ENCODE measurements around the gene ADAM22. TPM values are rescaled to one million over a fixed set of nuclear protein-coding genes. Genes with fewer than 3 reads are reported as not detected.

The ADAM22 gene
- total and polyA plus RNA-seq, 2 experiments from 2014 or later = 2.7 to 18.7 TPM

DNA sequence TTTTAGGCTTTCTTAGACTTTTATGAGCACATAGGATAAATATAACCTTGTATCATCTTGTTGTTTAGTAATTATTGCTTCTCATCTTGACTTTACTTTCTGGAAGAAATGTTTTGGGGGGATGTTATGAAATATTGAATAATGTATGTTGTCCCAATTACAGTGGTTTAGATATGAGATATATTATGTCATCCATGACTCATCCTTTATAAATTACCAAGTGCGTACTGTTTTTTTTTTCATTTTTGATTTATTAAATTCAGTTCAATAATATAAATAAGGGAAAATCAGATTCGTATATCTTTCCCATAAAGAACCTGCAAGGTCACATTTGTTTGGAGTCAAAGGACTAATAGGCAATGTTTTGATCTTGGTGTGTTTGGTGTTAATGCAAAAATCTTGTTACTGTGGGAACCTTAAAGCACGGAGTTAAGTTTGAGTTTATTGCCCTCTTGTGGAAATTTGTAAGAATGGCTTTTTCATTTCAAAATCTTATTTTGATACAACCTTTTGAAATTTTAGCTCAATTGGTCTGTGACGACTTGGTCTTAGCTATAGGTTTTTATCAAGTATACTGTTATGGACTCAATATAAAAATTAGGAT, 177.2 kb downstream of the ADAM22 start:
- Mint-ChIP-seq H3K27me3 (ENCODE audit: insufficient read depth, low read depth, poor library complexity) (peaks cover 1% of the 10 kb centered on the region), H3K4me1 (peaks cover 22% of the 10 kb centered on the region), H3K9me3 (no peaks in the 10 kb centered on the region), H3K36me3 (ENCODE audit: low read depth) (peaks cover 8% of the 10 kb centered on the region; the same call in 1 of the 3 replicates), H3K4me3 (no peak overlapping the region), H3K27ac (no peak overlapping the region)
- peaks cover 7% of the 10 kb centered on the region for H3K4me1 ChIP-seq (ENCODE audit: insufficient read depth)
- no peak for TF ChIP-seq ZNF114 (CRISPR knock-in tag; IDR thresholded peaks at IDR 0.05)
- TF ChIP-seq, protein P1, sequence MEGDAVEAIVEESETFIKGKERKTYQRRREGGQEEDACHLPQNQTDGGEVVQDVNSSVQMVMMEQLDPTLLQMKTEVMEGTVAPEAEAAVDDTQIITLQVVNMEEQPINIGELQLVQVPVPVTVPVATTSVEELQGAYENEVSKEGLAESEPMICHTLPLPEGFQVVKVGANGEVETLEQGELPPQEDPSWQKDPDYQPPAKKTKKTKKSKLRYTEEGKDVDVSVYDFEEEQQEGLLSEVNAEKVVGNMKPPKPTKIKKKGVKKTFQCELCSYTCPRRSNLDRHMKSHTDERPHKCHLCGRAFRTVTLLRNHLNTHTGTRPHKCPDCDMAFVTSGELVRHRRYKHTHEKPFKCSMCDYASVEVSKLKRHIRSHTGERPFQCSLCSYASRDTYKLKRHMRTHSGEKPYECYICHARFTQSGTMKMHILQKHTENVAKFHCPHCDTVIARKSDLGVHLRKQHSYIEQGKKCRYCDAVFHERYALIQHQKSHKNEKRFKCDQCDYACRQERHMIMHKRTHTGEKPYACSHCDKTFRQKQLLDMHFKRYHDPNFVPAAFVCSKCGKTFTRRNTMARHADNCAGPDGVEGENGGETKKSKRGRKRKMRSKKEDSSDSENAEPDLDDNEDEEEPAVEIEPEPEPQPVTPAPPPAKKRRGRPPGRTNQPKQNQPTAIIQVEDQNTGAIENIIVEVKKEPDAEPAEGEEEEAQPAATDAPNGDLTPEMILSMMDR (conservative IDR thresholded peaks at IDR 0.05; ENCODE audit: low read depth in 2 of 2) = peak; percentile 61 to 77
- H3K79me2 ChIP-seq (replicated peaks; ENCODE audit: insufficient read depth) = no peaks in the 10 kb centered on the region
- no peaks in the 10 kb centered on the region for H3F3A ChIP-seq (replicated peaks; ENCODE audit: low read depth)
- no peak overlapping the region for H3K27ac ChIP-seq (ENCODE audit: low read depth)
- H3K9me2 ChIP-seq (ENCODE audit: insufficient read depth) = no peaks in the 10 kb centered on the region
- H3K4me2 ChIP-seq = no peak overlapping the region
- H3K36me3 ChIP-seq (ENCODE audit: insufficient read depth) = no peaks in the 10 kb centered on the region
- H4K20me1 ChIP-seq (replicated peaks; ENCODE audit: insufficient read depth) = no peaks in the 10 kb centered on the region
- H3K27me3 ChIP-seq (ENCODE audit: insufficient read depth) = no peaks in the 10 kb centered on the region
- no peak overlapping the region for H3K4me3 ChIP-seq
- H2AFZ ChIP-seq = no peak overlapping the region
- DNase-seq (ENCODE audit: low spot score) (peak; percentile 72), ATAC-seq (no peak; the same call in 2 of the 3 replicates)

DNA sequence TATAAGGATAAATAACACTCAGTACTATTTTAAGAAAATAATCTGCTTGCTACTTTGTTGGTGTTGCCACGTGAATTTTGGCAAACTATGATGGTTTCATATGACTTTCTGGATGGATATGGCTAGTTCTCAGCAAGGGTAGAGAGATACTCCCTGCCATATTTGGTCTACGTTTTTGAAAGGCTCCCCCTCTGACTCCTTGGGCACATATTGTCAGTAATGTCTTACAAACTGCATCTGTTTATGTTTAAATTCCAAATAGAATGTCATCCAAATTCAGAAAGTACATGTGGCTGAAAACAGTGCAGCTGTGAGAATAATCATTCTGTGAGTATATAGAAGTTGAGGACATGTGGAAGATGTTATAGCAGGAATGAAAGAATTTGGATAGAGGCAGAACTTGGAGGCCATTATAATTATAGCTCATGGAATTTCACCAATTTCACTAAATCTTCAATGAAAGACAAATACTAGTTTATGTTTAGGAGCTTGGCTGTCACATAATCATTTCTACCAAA, 178.0 kb downstream of the ADAM22 start:
- H3K4me1 Mint-ChIP-seq = peaks cover 16% of the 10 kb centered on the region
- Histone ChIP-seq H3K4me1 (ENCODE audit: insufficient read depth) (peaks cover 7% of the 10 kb centered on the region; the same call in 1 of the 2 replicates), H3K4me2 (no peak overlapping the region), H4K20me1 (replicated peaks; ENCODE audit: insufficient read depth) (no peaks in the 10 kb centered on the region), H3K27ac (ENCODE audit: low read depth) (no peak overlapping the region), H3K79me2 (replicated peaks; ENCODE audit: insufficient read depth) (no peaks in the 10 kb centered on the region), H3K9me2 (ENCODE audit: insufficient read depth) (no peaks in the 10 kb centered on the region), H3F3A (replicated peaks; ENCODE audit: low read depth) (no peaks in the 10 kb centered on the region), H2AFZ (no peak overlapping the region), H3K4me3 (no peak overlapping the region), H3K27me3 (ENCODE audit: insufficient read depth) (no peaks in the 10 kb centered on the region), H3K36me3 (ENCODE audit: insufficient read depth) (no peaks in the 10 kb centered on the region)
- H3K27me3 Mint-ChIP-seq (ENCODE audit: insufficient read depth, low read depth, poor library complexity) = peaks cover 1% of the 10 kb centered on the region
- TF ChIP-seq ZNF114 (CRISPR knock-in tag; IDR thresholded peaks at IDR 0.05) = no peak
- no peak for TF ChIP-seq POLR2AphosphoS5 (IDR thresholded peaks at IDR 0.05; ENCODE audit: low read depth)
- TF ChIP-seq, protein P1 (conservative IDR thresholded peaks at IDR 0.05; ENCODE audit: low read depth in 2 of 2) = no peak
- TF ChIP-seq ZNF331 (CRISPR knock-in tag; IDR thresholded peaks at IDR 0.05; ENCODE audit: low read depth) = no peak
- TF ChIP-seq NANOG (IDR thresholded peaks at IDR 0.05; ENCODE audit: borderline replicate concordance) = no peak
- TF ChIP-seq, protein P2, sequence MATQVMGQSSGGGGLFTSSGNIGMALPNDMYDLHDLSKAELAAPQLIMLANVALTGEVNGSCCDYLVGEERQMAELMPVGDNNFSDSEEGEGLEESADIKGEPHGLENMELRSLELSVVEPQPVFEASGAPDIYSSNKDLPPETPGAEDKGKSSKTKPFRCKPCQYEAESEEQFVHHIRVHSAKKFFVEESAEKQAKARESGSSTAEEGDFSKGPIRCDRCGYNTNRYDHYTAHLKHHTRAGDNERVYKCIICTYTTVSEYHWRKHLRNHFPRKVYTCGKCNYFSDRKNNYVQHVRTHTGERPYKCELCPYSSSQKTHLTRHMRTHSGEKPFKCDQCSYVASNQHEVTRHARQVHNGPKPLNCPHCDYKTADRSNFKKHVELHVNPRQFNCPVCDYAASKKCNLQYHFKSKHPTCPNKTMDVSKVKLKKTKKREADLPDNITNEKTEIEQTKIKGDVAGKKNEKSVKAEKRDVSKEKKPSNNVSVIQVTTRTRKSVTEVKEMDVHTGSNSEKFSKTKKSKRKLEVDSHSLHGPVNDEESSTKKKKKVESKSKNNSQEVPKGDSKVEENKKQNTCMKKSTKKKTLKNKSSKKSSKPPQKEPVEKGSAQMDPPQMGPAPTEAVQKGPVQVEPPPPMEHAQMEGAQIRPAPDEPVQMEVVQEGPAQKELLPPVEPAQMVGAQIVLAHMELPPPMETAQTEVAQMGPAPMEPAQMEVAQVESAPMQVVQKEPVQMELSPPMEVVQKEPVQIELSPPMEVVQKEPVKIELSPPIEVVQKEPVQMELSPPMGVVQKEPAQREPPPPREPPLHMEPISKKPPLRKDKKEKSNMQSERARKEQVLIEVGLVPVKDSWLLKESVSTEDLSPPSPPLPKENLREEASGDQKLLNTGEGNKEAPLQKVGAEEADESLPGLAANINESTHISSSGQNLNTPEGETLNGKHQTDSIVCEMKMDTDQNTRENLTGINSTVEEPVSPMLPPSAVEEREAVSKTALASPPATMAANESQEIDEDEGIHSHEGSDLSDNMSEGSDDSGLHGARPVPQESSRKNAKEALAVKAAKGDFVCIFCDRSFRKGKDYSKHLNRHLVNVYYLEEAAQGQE (IDR thresholded peaks at IDR 0.05; ENCODE audit: unreplicated experiment) = no peak
- TF ChIP-seq JUNB (IDR thresholded peaks at IDR 0.05; ENCODE audit: unreplicated experiment) = no peak
- H3K27ac Mint-ChIP-seq = no peak overlapping the region
- H3K4me3 Mint-ChIP-seq = no peak overlapping the region
- peaks cover 8% of the 10 kb centered on the region; the same call in 1 of the 3 replicates for H3K36me3 Mint-ChIP-seq (ENCODE audit: low read depth)
- ATAC-seq (no peak), DNase-seq (ENCODE audit: low spot score) (no peak)
- no peaks in the 10 kb centered on the region for H3K9me3 Mint-ChIP-seq

All from GM23338 (cell line).